GM23248 (cell line): Measurements from ENCODE around the gene SLC26A5. TPM values are rescaled to one million over a fixed set of nuclear protein-coding genes. Genes with fewer than 3 reads are reported as not detected.

Experiments
- DNase-seq: peaks from one replicate; pipeline ENCODE4 v3.0.0-alpha.2; 2015
- H2AFZ ChIP-seq: fragments of 200-600 bp; sonication (generic); 2 replicates; pipeline ENCODE4 v1.6.1; 2016; ENCODE audit warnings: antibody characterized with exemption
- H3F3A ChIP-seq: fragments of 200-600 bp; sonication (generic); 2 replicates; pipeline ENCODE4 v1.6.1; 2016; ENCODE audit warnings: mild to moderate bottlenecking, antibody characterized with exemption, mixed run types; ENCODE audit not compliant: insufficient read depth
- H3K27ac ChIP-seq: fragments of 200-600 bp; sonication (generic); 2 replicates; pipeline ENCODE4 v1.5.1; 2016; ENCODE audit warnings: mild to moderate bottlenecking
- H3K27me3 ChIP-seq: fragments of 200-600 bp; sonication (generic); replicated peaks from 2 replicates; pipeline ENCODE4 v1.6.1; 2016; ENCODE audit warnings: mild to moderate bottlenecking; ENCODE audit not compliant: insufficient read depth
- H3K36me3 ChIP-seq: fragments of 200-600 bp; sonication (generic); 2 replicates; pipeline ENCODE4 v1.6.1; 2016; ENCODE audit warnings: low read depth, mild to moderate bottlenecking
- H3K4me1 ChIP-seq: fragments of 200-600 bp; sonication (generic); 2 replicates; pipeline ENCODE4 v1.6.1; 2016; ENCODE audit warnings: mild to moderate bottlenecking; ENCODE audit not compliant: insufficient read depth
- H3K4me2 ChIP-seq: fragments of 200-600 bp; sonication (generic); one replicate; pipeline ENCODE4 v1.6.1; 2016; ENCODE audit warnings: mild to moderate bottlenecking; ENCODE audit not compliant: unreplicated experiment
- H3K4me3 ChIP-seq: fragments of 200-600 bp; sonication (generic); 2 replicates; pipeline ENCODE4 v1.5.1; 2016; ENCODE audit warnings: mild to moderate bottlenecking
- H3K79me2 ChIP-seq: fragments of 200-600 bp; sonication (generic); 2 replicates; pipeline ENCODE4 v1.6.1; 2016; ENCODE audit warnings: mild to moderate bottlenecking; ENCODE audit not compliant: insufficient read depth
- H3K9ac ChIP-seq: fragments of 200-600 bp; sonication (generic); 2 replicates; pipeline ENCODE4 v1.6.1; 2016; ENCODE audit warnings: mild to moderate bottlenecking
- H3K9me2 ChIP-seq: fragments of 200-600 bp; sonication (generic); 2 replicates; pipeline ENCODE4 v1.6.1; 2016; ENCODE audit warnings: mixed run types, mild to moderate bottlenecking, moderate library complexity; ENCODE audit not compliant: insufficient read depth
- H3K9me3 ChIP-seq: fragments of 200-600 bp; sonication (generic); one replicate; pipeline ENCODE4 v1.6.1; 2017; ENCODE audit warnings: low read depth
- H4K20me1 ChIP-seq: fragments of 200-600 bp; sonication (generic); 2 replicates; pipeline ENCODE4 v1.6.0; 2016; ENCODE audit not compliant: insufficient read depth
- EZH2 ChIP-seq: fragments of 200-600 bp; sonication (generic); IDR thresholded peaks from 2 replicates; pipeline ENCODE4 v1.6.1; 2018; ENCODE audit warnings: antibody characterized with exemption, mild to moderate bottlenecking; ENCODE audit not compliant: insufficient read depth, poor library complexity, severe bottlenecking
- EZH2phosphoT487 ChIP-seq: fragments of 200-600 bp; sonication (generic); IDR thresholded peaks from 2 replicates; pipeline ENCODE4 v1.6.1; 2018; ENCODE audit warnings: antibody characterized with exemption, moderate library complexity, mild to moderate bottlenecking, low read depth; ENCODE audit not compliant: insufficient read depth
- WGBS, 2 experiments: methylation state at CpG; one replicate each; pipeline ENCODE4 v1.1.6; 2015 to 2017; ENCODE audit warnings: low lambda C conversion rate in 2 of 2, low coverage in 1 of 2; ENCODE audit errors: missing lambda C conversion rate in 2 of 2; 5-methylcytosine and 5-hydroxymethylcytosine counted together
- in situ Hi-C: fragments of 300-500 bp; cut with MboI; formaldehyde crosslinking; loops from 2 replicates; pipeline ENCODE4 v1.15.0; 2020
- polyA plus RNA-seq: library from polyadenylated mRNA; unstranded; fragments of >200 nt; fragmentation: Nextera tagmentation; extraction: Ambion mirVana; gene quantifications from 2 replicates; pipeline ENCODE4 v1.2.1, GENCODE V29; 2016
- small RNA-seq: library from RNA; depleted of rRNA; stranded (forward); fragments of <200 nt; gene quantifications from one replicate; pipeline ENCODE3, GENCODE V24; 2014; ENCODE audit warnings: low read depth, low replicate concordance
- total RNA-seq: library from RNA; depleted of rRNA; stranded (reverse); fragments of >200 nt; shearing (Covaris generic); gene quantifications from 2 replicates; pipeline ENCODE4 v1.2.3, GENCODE V29; 2014; rRNA removed

Gene SLC26A5
- total and polyA plus RNA-seq, 2 experiments from 2014 or later = not detected

DNA sequence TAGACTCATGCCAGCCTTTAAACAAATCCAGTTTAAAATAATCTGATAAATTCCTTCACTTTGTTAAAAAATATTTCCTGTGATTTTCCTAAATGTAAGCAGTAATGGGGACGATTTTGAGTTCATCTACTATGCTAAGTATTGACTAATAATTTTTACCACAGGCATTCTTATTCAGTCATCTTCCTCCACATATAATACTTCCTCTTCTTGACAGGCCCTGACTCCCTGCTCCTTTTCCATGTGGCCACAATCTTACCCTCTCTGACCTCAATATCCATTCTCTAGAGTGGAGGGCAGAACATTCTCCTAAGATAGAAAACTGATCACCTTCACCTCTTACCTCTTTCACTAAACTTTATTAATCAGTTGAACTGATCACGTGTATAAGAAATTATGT, 109.2 kb downstream of the SLC26A5 start:
- Histone ChIP-seq H3K4me3 (no peak overlapping the region), H3K9me2 (no peaks in the 10 kb centered on the region), H3K36me3 (peaks cover 56% of the 10 kb centered on the region), H3F3A (peaks cover 4% of the 10 kb centered on the region; the same call in 1 of the 2 replicates), H3K9me3 (no peaks in the 10 kb centered on the region), H2AFZ (no peak overlapping the region), H3K9ac (no peak overlapping the region), H3K27me3 (no peaks in the 10 kb centered on the region), H3K27ac (no peak overlapping the region), H3K4me2 (no peak overlapping the region), H4K20me1 (no peaks in the 10 kb centered on the region), H3K4me1 (peaks cover 5% of the 10 kb centered on the region; the same call in 1 of the 2 replicates), H3K79me2 (peaks cover 100% of the 10 kb centered on the region)
- DNase-seq = no peak
- WGBS, 2 experiments = 92 to 98% methylated on average over 2 of the region's 2 CpGs
- TF ChIP-seq EZH2 (no peak), EZH2phosphoT487 (no peak)
- in situ Hi-C loops = no loop called here

DNA sequence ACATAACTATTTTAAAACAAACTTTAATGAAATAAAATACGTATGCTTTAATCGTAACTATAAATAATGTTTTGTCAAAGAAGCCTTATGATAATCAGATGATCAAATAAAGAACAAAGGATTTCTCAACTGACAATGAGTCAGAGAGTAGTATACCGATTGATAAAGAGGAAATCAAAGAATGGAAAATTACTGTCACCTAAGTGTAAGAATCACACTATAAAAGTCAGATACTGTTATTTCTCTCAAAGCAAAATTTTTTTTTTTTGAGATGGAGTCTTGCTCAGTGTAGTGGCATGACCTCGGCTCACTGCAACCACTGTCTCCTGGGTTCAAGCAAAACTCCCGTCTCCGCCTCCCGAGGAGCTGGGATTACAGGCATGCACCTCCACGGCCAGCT, 120.3 kb downstream of the SLC26A5 start:
- no peak for DNase-seq
- no peaks in the 10 kb centered on the region for H4K20me1 ChIP-seq
- 91% methylated on average over 8 of the region's 8 CpGs for WGBS, 2 experiments
- H3K9me3 ChIP-seq = no peaks in the 10 kb centered on the region
- no peak overlapping the region for H3K27ac ChIP-seq
- in situ Hi-C loops = no loop called here
- H3F3A ChIP-seq = peaks cover 3% of the 10 kb centered on the region; the same call in 1 of the 2 replicates
- H3K27me3 ChIP-seq = no peaks in the 10 kb centered on the region
- no peak overlapping the region for H3K4me2 ChIP-seq
- TF ChIP-seq EZH2phosphoT487 = no peak
- TF ChIP-seq EZH2 = no peak
- no peak overlapping the region for H3K4me3 ChIP-seq
- H3K79me2 ChIP-seq = peaks cover 37% of the 10 kb centered on the region
- no peaks in the 10 kb centered on the region for H3K9me2 ChIP-seq
- no peaks in the 10 kb centered on the region for H3K4me1 ChIP-seq
- no peak overlapping the region for H3K9ac ChIP-seq
- peaks cover 66% of the 10 kb centered on the region for H3K36me3 ChIP-seq
- H2AFZ ChIP-seq = no peak overlapping the region

Small RNA genes lying within 50 kb of the gene (small RNA-seq; reads per million reads assigned to genes)
- gene RF00019 (not detected), gene RPS29P16 (not detected)

Other genes starting within 250 kb of the SLC26A5 start
- 61.7 and 80.7 TPM in 2 replicates for gene PMPCB, start 148.8 kb downstream of the SLC26A5 start, total RNA-seq
- gene PMPCB, start 148.8 kb downstream of the SLC26A5 start, polyA plus RNA-seq = 48.7 and 56.9 TPM in 2 replicates
- 17.8 and 19.3 TPM in 2 replicates for gene DNAJC2, start 101.4 kb downstream of the SLC26A5 start, total RNA-seq
- gene DNAJC2, start 101.4 kb downstream of the SLC26A5 start, polyA plus RNA-seq = 36.6 and 38.4 TPM in 2 replicates
- 118 and 152 TPM in 2 replicates for gene PSMC2, start 98.6 kb downstream of the SLC26A5 start, total RNA-seq
- gene PSMC2, start 98.6 kb downstream of the SLC26A5 start, polyA plus RNA-seq = 173 and 187 TPM in 2 replicates